Measurements from ENCODE around the gene C2CD3.
A peak's percentile ranks its signal among the peaks of the same experiment; 100 is the strongest.
"Not testable (repeated sequence)": the region's sequence is repeated elsewhere in the genome, so short reads cannot be mapped to it uniquely, and the experiment has no call there.

The C2CD3 gene

DNA sequence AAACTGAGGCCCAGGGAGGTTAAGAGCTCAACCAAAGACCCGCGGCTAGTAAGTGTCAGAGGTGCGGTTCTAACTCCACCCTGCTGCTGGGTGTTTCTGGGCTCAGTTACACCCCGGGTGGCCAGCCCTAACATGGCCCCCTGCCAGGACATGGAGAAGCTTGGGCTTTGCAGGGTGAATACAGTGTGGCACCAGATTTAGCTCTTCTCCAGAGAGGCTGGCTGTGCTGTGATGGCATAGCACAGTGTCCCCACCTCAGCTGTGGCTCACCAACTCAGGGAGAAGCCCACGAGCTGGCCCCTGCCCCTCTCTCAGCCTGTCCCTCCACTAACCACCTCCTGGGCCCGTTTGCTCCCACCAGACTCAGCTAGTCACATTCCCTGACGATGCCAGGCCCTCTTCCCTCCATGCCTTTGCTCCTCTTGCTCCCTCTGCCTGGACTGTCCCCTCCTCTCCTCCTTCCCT is 168.9 kb downstream of the C2CD3 start:
- DNase-seq = no peak

- no peak for DNase-seq
Observed at GRCh38 chr11:74000307-74001133, 170.3 kb downstream of the C2CD3 start.

GRCh38 chr11:73999581-74000306 is 171.1 kb downstream of the C2CD3 start:
- DNase-seq = no peak

GRCh38 chr11:73998846-73999575 is 171.8 kb downstream of the C2CD3 start:
- no peak for DNase-seq

DNA sequence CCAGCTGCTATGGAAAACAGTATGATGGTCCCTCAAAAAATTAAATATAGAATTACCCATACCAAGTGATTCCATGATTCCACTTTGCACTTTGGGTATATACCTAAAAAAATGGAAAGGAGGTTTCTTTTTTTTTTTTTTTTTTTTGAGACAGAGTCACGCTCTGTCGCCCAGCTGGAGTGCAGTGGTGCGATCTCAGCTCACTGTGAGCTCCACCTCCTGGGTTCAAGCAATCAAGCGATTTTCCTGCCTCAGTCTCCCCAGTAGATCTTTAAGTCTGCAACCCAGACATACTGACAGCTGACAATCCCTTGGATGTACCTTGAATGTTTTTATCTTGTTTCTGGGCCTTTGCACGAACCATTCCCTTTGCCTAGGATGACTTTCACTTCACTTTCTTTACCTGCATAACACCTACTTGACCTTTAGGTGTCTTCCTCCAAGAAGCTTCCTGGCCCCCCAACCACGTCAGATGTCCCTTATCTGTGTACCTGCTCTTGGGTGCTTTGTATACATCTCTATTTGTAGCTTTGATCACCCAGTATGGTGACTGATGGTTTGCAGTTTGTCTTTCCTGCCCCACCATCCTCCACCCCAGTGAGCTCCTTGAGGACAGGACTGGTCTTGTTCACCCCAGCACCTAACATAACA is 173.6 kb downstream of the C2CD3 start:
- DNase-seq = no peak

DNA sequence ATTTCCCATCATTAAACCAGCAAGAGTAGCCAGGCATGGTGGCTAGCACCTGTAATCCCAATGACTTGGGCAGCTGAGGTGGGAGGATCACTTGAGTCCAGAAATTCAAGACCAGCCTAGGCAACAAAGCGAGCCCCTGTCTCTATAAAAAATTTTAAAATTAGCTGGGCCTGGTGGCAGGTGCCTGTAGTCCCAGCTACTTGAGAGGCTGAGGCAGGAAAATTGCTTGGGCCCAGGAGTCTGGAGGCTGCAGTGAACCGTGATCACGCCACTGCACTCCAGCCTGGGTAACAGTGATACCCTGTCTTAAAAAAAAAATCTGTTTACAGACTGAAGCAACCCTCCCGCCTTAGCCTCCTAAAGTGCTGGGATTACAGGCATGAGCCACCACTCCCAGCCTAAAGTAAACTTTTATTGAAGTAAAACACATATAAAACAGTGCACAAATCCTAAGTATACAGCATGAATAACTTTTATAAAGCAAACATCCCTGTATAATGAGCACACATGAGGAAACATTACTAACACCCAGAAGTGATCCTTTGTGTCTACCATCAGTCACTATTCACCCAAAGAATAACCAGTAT is 174.5 kb downstream of the C2CD3 start:
- no peak for DNase-seq

- DNase-seq = no peak
Observed at GRCh38 chr11:73995731-73996130, 175.1 kb downstream of the C2CD3 start.

- no peak for DNase-seq
Observed at GRCh38 chr11:73995247-73995646, 175.6 kb downstream of the C2CD3 start.

DNA sequence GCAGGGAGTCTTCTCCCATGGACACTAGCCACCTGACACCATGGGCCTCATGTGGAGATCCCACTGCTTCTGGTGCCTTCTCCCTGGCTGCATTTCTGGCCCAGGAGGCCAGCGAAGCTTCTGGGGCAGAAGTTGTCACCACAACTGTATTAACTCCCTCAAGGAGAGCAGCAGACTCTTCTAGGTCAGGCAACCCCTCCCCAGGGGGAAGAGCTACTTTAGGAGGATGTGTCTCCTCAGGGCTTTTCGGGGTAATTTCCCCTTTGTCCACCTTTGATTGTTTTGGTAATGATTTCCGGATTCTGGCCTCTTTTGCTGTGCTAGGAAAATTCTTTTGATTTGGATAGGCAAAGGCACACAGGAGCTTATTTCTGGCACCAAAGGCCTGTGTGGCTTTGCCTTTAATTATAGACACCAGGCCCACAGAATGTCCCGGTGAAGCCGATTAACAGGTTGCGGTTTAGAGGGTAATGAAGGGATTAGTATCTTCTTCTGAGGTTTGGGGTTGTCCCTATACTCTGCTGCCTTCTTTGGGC is 179.3 kb downstream of the C2CD3 start:
- DNase-seq = no peak

GRCh38 chr11:73990730-73991129 is 180.1 kb downstream of the C2CD3 start:
- no peak for DNase-seq

DNA sequence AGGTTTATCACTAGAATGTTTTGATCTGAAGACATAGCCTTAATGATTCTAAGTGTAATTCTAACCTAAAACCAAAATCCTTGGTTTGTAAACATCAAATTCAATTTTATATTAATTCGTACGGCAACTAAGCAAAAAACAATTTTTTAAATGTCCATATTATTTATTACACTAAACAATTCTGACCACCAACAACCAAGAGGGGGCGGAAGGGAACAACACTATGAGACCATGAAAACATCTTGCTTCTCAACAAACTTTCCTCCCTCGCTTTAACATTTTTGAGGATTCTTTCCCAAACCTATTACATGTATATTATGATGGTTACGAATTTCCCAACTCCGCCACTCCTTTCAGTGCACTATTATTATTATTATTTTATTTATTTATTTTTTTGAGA is 181.6 kb downstream of the C2CD3 start:
- no peak for DNase-seq

DNA sequence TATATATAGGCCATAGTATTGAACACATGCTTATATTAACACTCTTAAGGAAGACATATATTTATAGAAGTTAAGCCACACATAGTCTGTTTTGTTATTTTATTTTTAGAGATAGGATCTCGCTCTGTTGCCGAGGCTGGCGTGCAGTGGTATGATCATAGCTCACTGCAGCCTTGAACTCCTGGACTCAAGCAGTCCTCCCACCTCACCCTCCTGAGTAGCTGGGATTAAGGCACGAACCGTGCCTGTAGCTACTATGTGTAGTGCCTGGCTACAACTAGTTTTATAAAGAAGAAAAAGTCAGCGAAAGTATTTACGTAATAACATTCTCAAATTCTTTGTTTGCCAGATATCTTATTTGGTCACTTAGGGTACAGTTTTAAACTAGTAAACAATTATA is 182.6 kb downstream of the C2CD3 start:
- DNase-seq = no peak

- not testable (repeated sequence) for DNase-seq
Observed at GRCh38 chr11:73985661-73986060, 185.1 kb downstream of the C2CD3 start.

DNA sequence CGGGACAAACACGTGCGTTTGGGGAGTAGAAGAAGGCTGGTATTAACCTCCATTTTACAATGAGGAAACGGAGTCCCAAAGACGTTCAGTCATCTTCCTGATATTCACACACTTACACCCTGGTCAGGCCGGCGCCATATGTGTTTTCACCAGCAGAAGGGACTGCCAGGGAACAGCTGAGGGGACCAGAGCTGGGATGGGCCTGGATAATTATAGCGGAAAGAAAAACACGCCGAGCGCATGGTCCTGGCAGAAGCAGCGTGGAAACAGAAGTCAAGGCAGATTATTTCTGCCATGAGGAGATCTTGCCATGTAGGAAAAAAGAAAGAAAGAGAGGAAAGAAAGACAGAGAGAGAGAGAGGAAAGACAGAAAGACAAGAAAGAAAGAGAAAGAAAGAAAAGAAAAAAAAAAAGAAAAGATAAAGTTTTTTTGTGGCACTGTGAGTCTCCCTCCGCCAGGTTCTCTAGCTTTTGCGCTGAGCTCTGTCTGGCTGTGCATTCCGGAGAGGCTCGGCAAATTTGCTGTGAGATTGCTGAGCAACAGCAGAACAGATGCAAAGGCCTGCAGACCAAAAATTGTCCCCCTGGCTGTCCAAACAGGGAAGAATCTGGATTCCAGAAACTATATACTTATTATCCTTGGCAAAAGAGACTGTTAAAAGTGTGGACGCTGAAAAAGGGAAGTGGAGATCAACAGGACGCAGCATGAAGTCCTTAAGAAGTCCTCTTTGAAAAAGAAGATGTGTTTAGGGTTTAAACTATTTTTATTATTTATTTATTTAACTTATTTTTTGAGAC is 186.9 kb downstream of the C2CD3 start:
- no peak for DNase-seq

DNA sequence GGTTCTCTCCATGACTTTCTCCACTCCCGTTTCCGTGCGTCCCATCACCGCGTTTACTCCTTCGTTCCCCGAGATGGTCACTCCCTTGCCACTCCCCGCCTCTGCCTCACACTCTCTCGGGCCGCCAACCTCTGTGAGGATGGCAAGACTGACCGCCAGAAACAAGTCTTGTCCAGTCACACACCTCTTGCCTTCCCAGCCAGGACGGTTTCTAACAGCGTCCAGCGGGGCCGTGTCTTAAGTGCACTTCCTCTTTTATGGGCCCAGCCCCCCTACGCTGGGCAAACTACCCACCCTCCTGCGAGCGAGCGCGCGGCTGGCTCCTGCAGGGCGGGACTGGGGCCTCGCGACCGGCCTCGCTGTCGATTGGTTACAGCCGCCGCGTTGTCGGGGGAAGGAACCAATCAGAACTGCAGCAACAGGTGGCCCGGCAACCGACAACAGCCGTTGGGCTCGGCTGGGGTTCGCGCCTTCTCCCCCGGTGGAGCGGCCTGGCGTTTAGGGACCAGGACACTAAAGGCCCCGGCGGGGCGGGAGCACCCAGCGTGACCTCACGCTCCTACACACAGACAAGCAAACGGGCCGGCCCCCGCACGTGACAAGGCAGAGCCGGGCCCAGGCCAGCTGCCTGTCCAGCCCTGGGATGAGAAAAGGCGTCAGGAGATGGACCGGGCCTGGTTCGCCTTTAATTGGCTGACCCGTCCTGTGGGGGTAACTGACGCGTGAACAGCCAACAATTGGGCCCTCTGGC is 187.6 kb downstream of the C2CD3 start:
- DNase-seq = peak; percentile 91 to 94

DNA sequence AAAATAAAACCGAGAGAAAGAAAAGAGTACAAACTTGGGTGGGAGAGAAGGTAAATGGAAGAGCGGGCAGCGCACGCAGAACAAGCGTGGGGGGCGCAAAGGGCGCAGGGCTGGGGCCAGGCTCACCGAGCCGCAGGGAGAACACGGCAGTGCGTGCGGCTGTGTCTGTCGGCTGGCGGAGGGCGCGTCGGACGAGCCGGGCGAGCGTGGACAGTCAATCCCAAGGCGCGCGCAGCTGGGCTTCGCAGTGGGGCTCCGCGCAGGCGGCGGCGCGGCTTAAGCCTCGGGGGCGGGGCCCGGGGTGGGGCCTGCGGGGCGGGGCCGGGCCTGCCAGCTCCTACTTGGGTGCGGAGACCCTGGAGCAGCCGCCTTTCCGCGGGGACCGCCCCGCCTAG is 188.2 kb downstream of the C2CD3 start, which contains the start of gene UCP2:
UCP2 (minus strand) TSS at position 249 of the 395 bp plus-strand sequence. CDS start 4,465 bp downstream, outside the sequence.
- peak; percentile 71 to 86 for DNase-seq

DNA sequence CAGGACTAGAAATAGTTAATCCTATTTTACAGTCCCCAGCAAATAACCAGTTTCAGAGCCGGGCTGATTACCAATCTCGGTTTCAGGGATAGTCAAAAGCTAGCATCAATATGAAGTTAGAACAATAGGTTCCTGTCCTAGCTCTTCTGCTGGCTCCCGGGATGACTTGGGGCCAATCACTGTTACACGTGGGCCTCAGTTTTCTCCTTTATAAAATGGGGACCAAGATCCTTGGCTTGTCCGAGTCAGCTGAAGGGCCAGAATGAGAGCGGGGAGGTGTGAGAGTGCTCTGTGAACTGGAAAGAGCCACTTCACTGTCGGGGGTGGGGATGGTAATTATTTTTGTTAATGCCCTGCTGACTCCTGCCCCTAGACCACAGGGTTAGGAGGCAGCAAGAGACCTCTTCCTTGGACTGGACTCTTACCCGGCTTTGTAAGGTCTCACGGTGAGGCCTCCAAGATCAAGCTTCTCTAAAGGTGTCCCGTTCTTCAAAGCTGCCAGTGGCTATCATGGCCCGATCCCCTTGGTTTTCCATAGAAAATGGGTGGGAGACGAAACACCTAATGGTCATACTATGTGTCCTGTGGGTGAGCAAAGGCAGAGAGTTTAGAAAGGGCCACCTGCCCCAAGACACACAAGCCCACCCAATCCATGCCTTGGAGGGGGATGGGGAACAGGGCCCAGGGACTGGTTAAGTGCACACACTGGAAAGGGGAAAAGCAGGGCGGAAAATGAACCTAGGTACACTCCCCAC is 189.6 kb downstream of the C2CD3 start:
- no peak for DNase-seq

DNA sequence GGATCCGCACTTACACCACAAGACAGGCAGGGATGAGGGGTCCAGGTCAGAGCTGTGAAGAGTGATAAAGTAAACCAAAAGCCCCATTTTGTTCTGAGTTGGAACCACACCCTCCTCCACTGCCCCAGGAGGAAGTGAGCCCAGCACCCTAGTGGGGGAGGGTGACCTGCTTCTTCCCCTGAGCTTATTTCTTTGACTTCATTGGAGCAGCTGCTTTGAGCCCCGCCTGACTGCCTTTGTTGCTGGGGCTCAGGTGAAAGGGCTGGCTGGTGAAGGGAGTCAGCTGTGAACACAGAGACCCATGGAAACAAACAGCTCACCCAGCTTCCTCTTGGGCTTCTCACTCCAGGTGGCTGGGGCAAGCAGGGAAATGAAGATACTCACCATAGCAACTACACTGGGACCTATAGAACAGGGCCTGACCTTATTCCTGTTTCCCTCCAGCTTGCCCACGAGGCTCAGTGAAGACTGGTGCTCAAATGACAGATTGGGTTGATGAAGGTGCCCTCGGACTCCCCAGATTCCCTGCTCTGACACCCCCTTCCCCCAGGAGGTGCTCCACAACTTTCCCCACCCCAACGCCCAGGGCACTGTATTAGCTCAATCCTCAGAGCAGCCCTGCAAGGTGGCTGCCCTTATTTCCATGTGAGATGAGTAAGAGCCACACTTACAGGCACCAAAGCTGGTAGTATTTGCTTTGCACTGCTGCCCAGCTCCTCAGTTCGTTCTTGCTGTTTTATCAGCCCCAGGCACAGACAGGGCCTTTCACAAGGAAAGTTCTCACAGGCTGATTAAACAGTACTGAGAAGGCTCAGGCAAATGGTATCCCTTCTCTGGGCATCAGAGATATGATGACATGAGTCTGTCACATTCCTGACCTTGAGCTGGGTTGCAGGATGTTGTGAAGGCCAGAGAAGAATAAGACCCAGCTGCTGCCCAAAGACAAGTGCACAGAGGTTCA is 190.5 kb downstream of the C2CD3 start:
- DNase-seq = peak in 1 of 2 donors; percentile 14

Data from hippocampal formation (tissue), 2 donors.